HepG2 (cell line): Measurements from ENCODE around the gene SNX3. TPM values are rescaled to one million over a fixed set of nuclear protein-coding genes. Genes with fewer than 3 reads are reported as not detected.

Source experiments
- ADNP ChIP-seq: sonication (generic); formaldehyde crosslinking; IDR thresholded peaks from 2 replicates; pipeline ENCODE4 v1.4.0; 2020; ENCODE audit warnings: missing genetic modification reagents
- FLYWCH1 ChIP-seq: sonication (generic); formaldehyde crosslinking; IDR thresholded peaks from 2 replicates; pipeline ENCODE4 v1.8.1; 2023; ENCODE audit warnings: mild to moderate bottlenecking, missing genetic modification reagents
- MEIS2 ChIP-seq: sonication (generic); formaldehyde crosslinking; IDR thresholded peaks from 2 replicates; pipeline ENCODE4 v1.9.0; 2021; ENCODE audit warnings: mild to moderate bottlenecking, missing genetic modification reagents
- MTF1 ChIP-seq: sonication (generic); formaldehyde crosslinking; IDR thresholded peaks from 2 replicates; pipeline ENCODE4 v1.5.0; 2020; ENCODE audit warnings: missing genetic modification reagents
- NCOR1 ChIP-seq: fragments of 200-600 bp; sonication (generic); IDR thresholded peaks from 2 replicates; pipeline ENCODE4 v1.7.0; 2017; ENCODE audit warnings: antibody characterized with exemption, low read length, borderline replicate concordance
- NFIC ChIP-seq: IDR thresholded peaks from 2 replicates; pipeline ENCODE4 v1.6.1; 2012; ENCODE audit warnings: mild to moderate bottlenecking, low read length, inconsistent platforms
- NFKB2 ChIP-seq: sonication (generic); formaldehyde crosslinking; IDR thresholded peaks from 2 replicates; pipeline ENCODE4 v1.4.0; 2020; ENCODE audit warnings: missing genetic modification reagents, borderline replicate concordance
- PHF5A ChIP-seq: IDR thresholded peaks from one replicate; pipeline ENCODE4 v1.6.1; 2018; ENCODE audit warnings: low read depth, missing genetic modification reagents; ENCODE audit not compliant: unreplicated experiment
- SRY ChIP-seq: sonication (generic); formaldehyde crosslinking; IDR thresholded peaks from 2 replicates; pipeline ENCODE4 v1.8.0; 2022; ENCODE audit warnings: mild to moderate bottlenecking, missing genetic modification reagents
- YY1 ChIP-seq: IDR thresholded peaks from 2 replicates; pipeline ENCODE4 v1.6.1; 2011; ENCODE audit warnings: low read length, low read depth, moderate library complexity, mild to moderate bottlenecking; ENCODE audit not compliant: insufficient read depth, insufficient replicate concordance
- ZIK1 ChIP-seq: sonication (generic); formaldehyde crosslinking; IDR thresholded peaks from 2 replicates; pipeline ENCODE4 v1.5.0; 2020; ENCODE audit warnings: mild to moderate bottlenecking, low read depth, missing genetic modification reagents, borderline replicate concordance
- ZNF232 ChIP-seq: sonication (generic); formaldehyde crosslinking; IDR thresholded peaks from 2 replicates; pipeline ENCODE4 v1.4.0; 2020; ENCODE audit warnings: missing genetic modification reagents, borderline replicate concordance
- ZNF30 ChIP-seq: sonication (generic); formaldehyde crosslinking; IDR thresholded peaks from 2 replicates; pipeline ENCODE4 v1.5.0; 2020; ENCODE audit warnings: mild to moderate bottlenecking, missing genetic modification reagents
- ZNF383 ChIP-seq: sonication (generic); formaldehyde crosslinking; IDR thresholded peaks from 2 replicates; pipeline ENCODE4 v1.4.0; 2020; ENCODE audit warnings: missing genetic modification reagents, mild to moderate bottlenecking, borderline replicate concordance
- ZNF430 ChIP-seq: sonication (generic); formaldehyde crosslinking; IDR thresholded peaks from 2 replicates; pipeline ENCODE4 v1.9.0; 2021; ENCODE audit warnings: mild to moderate bottlenecking, missing genetic modification reagents
- ZNF607 ChIP-seq: sonication (generic); formaldehyde crosslinking; IDR thresholded peaks from 2 replicates; pipeline ENCODE4 v1.5.1; 2020; ENCODE audit warnings: missing genetic modification reagents, mild to moderate bottlenecking, borderline replicate concordance
- polyA plus RNA-seq, 8 experiments: library from polyadenylated mRNA; depleted of rRNA in 3 of 8; stranded (reverse) in 7 of 8; unstranded in 1 of 8; fragments of >200 nt; fragmentation: Illumina TruSeq in 4 of 8; extraction: Trizol in 4 of 8; gene quantifications; 2 replicates each; pipeline versions ENCODE4 v1.2.1 to v1.2.3, GENCODE V29; 2011 to 2016; ENCODE audit warnings: low read depth in 4 of 8, missing spikeins in 1 of 8, mixed read lengths in 1 of 8; ENCODE audit not compliant: insufficient read depth in 1 of 8
- total RNA-seq, 5 experiments: library from RNA; depleted of rRNA; stranded (reverse); fragments of >200 nt; fragmentation: Illumina TruSeq; extraction: Trizol; gene quantifications; 2 replicates each; pipeline ENCODE4 v1.2.3, GENCODE V29; 2016; ENCODE audit warnings: low read depth in 1 of 5
- TF ChIP-seq, protein P1 (sequence below): fragments of 450-650 bp; IDR thresholded peaks from 2 replicates; pipeline ENCODE4 v1.6.1; 2017
- TF ChIP-seq, protein P2 (sequence below): sonication (generic); formaldehyde crosslinking; conservative IDR thresholded peaks from 2 replicates; pipeline ENCODE4 v1.8.1; 2023; ENCODE audit warnings: missing genetic modification reagents
- TF ChIP-seq, protein P3 (sequence below): IDR thresholded peaks from 2 replicates; pipeline ENCODE4 v1.6.1; 2016; ENCODE audit warnings: low read depth, borderline replicate concordance
- TF ChIP-seq, protein P4 (sequence below): IDR thresholded peaks from 2 replicates; pipeline ENCODE4 v1.6.1; 2016
- TF ChIP-seq, protein P5 (sequence below): sonication (generic); formaldehyde crosslinking; IDR thresholded peaks from 2 replicates; pipeline ENCODE4 v1.4.0; 2020; ENCODE audit warnings: missing genetic modification reagents
- TF ChIP-seq, protein P6 (sequence below): sonication (generic); formaldehyde crosslinking; IDR thresholded peaks from 2 replicates; pipeline ENCODE4 v1.5.0; 2020; ENCODE audit warnings: mild to moderate bottlenecking, low read depth, missing genetic modification reagents, borderline replicate concordance

The SNX3 gene
- total and polyA plus RNA-seq, 2 of the 13 experiments (the other 11 are each of a cell fraction or from before 2014, with no cell fraction given): 84.9 to 226 TPM

DNA sequence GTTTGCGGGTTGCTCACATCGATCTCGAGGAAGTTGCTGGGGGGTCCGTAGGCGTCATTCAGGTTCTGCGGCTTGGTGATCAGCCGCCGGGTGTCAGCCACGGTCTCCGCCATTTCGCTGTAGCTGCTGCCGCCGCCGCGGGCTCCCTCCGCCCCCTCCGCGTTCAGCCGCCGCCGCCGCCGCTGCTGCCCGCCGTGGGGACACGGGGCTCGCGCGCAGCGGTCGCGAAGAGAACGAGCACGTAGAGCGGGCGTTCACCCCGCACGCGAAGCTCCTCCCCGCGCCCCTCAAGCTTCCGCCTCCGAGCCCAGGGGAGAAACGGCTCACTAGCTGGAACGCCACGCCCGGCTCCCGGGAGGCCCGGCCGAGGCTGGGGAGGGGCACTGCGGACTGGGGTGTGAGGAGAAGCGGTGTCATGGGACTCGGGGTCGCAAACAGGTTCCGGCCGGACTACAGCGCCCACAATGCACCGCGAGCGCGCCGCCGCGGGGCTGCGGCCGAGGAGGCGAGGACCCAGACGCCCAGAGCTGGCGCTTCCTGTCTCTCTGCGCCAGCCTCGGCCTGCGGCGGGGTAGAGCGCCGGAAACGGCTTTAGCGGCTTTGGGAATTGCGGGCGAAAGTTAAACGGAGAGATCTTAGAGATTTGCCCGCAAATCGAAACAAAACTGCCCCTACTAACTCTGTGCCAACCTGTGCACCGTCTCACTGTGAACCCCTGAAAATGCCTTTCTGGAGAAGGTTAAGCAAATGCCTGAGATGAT, at the start of gene SNX3 (continued):
- TF ChIP-seq, protein P1, sequence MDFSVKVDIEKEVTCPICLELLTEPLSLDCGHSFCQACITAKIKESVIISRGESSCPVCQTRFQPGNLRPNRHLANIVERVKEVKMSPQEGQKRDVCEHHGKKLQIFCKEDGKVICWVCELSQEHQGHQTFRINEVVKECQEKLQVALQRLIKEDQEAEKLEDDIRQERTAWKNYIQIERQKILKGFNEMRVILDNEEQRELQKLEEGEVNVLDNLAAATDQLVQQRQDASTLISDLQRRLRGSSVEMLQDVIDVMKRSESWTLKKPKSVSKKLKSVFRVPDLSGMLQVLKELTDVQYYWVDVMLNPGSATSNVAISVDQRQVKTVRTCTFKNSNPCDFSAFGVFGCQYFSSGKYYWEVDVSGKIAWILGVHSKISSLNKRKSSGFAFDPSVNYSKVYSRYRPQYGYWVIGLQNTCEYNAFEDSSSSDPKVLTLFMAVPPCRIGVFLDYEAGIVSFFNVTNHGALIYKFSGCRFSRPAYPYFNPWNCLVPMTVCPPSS: no peak
- TF ChIP-seq NFKB2 (no peak; the same call in 1 of the 2 replicates), ZNF607 (CRISPR knock-in tag) (peak; percentile 85; the same call in 1 of the 2 replicates), ZNF383 (CRISPR knock-in tag) (no peak), ZIK1 (peak; percentile 61; the same call in 1 of the 2 replicates), MTF1 (CRISPR knock-in tag) (no peak), FLYWCH1 (CRISPR knock-in tag) (no peak), ZNF232 (CRISPR knock-in tag) (no peak), PHF5A (CRISPR knock-in tag) (no peak), ZNF430 (CRISPR knock-in tag) (peak; percentile 75), SRY (peak; percentile 71), ADNP (no peak), NFIC (no peak), NCOR1 (0 out of 2 replicates have a peak, but pooled peaks have one; percentile 19), MEIS2 (CRISPR knock-in tag) (no peak), ZNF30 (CRISPR knock-in tag) (peak; percentile 55; the same call in 1 of the 2 replicates), YY1 (peak; percentile 69)
- TF ChIP-seq, protein P2, sequence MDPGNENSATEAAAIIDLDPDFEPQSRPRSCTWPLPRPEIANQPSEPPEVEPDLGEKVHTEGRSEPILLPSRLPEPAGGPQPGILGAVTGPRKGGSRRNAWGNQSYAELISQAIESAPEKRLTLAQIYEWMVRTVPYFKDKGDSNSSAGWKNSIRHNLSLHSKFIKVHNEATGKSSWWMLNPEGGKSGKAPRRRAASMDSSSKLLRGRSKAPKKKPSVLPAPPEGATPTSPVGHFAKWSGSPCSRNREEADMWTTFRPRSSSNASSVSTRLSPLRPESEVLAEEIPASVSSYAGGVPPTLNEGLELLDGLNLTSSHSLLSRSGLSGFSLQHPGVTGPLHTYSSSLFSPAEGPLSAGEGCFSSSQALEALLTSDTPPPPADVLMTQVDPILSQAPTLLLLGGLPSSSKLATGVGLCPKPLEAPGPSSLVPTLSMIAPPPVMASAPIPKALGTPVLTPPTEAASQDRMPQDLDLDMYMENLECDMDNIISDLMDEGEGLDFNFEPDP (CRISPR knock-in tag): no peak
- TF ChIP-seq, protein P3, sequence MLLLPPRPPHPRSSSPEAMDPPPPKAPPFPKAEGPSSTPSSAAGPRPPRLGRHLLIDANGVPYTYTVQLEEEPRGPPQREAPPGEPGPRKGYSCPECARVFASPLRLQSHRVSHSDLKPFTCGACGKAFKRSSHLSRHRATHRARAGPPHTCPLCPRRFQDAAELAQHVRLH (CRISPR knock-in tag): no peak
- TF ChIP-seq, protein P4, sequence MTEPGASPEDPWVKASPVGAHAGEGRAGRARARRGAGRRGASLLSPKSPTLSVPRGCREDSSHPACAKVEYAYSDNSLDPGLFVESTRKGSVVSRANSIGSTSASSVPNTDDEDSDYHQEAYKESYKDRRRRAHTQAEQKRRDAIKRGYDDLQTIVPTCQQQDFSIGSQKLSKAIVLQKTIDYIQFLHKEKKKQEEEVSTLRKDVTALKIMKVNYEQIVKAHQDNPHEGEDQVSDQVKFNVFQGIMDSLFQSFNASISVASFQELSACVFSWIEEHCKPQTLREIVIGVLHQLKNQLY (CRISPR knock-in tag): 0 out of 2 replicates have a peak, but pooled peaks have one; percentile 22
- TF ChIP-seq, protein P5, sequence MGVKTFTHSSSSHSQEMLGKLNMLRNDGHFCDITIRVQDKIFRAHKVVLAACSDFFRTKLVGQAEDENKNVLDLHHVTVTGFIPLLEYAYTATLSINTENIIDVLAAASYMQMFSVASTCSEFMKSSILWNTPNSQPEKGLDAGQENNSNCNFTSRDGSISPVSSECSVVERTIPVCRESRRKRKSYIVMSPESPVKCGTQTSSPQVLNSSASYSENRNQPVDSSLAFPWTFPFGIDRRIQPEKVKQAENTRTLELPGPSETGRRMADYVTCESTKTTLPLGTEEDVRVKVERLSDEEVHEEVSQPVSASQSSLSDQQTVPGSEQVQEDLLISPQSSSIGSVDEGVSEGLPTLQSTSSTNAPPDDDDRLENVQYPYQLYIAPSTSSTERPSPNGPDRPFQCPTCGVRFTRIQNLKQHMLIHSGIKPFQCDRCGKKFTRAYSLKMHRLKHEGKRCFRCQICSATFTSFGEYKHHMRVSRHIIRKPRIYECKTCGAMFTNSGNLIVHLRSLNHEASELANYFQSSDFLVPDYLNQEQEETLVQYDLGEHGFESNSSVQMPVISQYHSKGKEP (CRISPR knock-in tag): no peak
- TF ChIP-seq, protein P6, sequence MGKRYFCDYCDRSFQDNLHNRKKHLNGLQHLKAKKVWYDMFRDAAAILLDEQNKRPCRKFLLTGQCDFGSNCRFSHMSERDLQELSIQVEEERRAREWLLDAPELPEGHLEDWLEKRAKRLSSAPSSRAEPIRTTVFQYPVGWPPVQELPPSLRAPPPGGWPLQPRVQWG (CRISPR knock-in tag): no peak
